Thymus (tissue), 11 donors: Measurements from ENCODE around the gene JMJD6. TPM values are rescaled to one million over a fixed set of nuclear protein-coding genes. Genes with fewer than 3 reads are reported as not detected.
A peak's percentile ranks its signal among the peaks of the same experiment; 100 is the strongest.

Experiments
- DNase-seq, 9 donors: peaks; one replicate each; pipeline ENCODE4 v3.0.0-alpha.2; 2013; ENCODE audit warnings: low spot score in 9 of 9, low read depth in 6 of 9, missing footprints in 1 of 9
- H3K27ac ChIP-seq, 2 donors: one replicate each; pipeline ENCODE4 v1.5.1; 2013; ENCODE audit warnings: control low read depth in 1 of 2, low read depth in 1 of 2, low read length in 1 of 2, mild to moderate bottlenecking in 1 of 2, moderate library complexity in 1 of 2
- H3K27me3 ChIP-seq, 2 donors: one replicate each; pipeline ENCODE4 v1.5.1; 2013; ENCODE audit warnings: low read length in 1 of 2; ENCODE audit not compliant: control insufficient read depth in 2 of 2, insufficient read depth in 1 of 2
- H3K36me3 ChIP-seq, 2 donors: one replicate each; pipeline ENCODE4 v1.5.1; 2013; ENCODE audit warnings: low read length in 1 of 2, mild to moderate bottlenecking in 1 of 2, moderate library complexity in 1 of 2; ENCODE audit not compliant: control insufficient read depth in 2 of 2, insufficient read depth in 2 of 2
- H3K4me1 ChIP-seq, 2 donors: one replicate each; pipeline ENCODE4 v1.5.1; 2013; ENCODE audit warnings: low read length in 2 of 2; ENCODE audit not compliant: control insufficient read depth in 2 of 2, insufficient read depth in 2 of 2
- H3K4me3 ChIP-seq, 2 donors: one replicate each; pipeline ENCODE4 v1.5.1; 2013; ENCODE audit warnings: low read length in 2 of 2, control low read depth in 1 of 2, mild to moderate bottlenecking in 1 of 2
- H3K9me3 ChIP-seq, 2 donors: one replicate each; pipeline ENCODE4 v1.5.1; 2013; ENCODE audit warnings: low read length in 1 of 2, mild to moderate bottlenecking in 1 of 2; ENCODE audit not compliant: control insufficient read depth in 2 of 2, insufficient read depth in 1 of 2
- WGBS: extraction: QIAGEN DNeasy Blood & Tissue Kit; methylation state at CpG from one replicate; pipeline ENCODE4 v1.1.7; 2013; 5-methylcytosine and 5-hydroxymethylcytosine counted together
- polyA plus RNA-seq: library from polyadenylated mRNA; stranded (reverse); fragments of 200-250 nt; gene quantifications from one replicate; pipeline ENCODE4 v1.2.3, GENCODE V29; 2013
- total RNA-seq: library from RNA; stranded (reverse); fragments of 120-200 nt; gene quantifications from one replicate; pipeline ENCODE4 v1.2.4, GENCODE V29; 2013
- donor health status: healthy.

The JMJD6 gene
- total and polyA plus RNA-seq, 2 donors, result 14.4 to 31.9 TPM

DNA sequence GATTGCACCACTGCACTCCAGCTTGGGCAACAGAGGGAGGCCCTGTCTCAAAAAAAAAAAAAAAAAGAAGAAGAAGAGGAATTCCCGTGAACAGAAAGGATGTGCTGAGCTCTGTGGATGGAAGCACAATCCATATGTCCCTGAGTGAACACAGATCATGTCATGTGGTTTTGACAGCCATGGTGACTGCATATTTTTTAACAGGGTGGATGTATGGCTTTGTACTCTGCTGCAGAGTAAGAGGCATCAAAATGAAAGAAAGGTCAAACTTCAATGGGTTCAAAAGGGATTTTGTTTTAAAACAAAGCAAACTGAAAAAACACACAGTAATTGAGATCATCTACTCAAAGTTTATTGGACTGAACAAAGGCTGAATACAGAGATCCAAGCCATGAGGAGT is 47.2 kb downstream of the JMJD6 start:
- Histone ChIP-seq H3K36me3 (no peaks in the 10 kb centered on the region), H3K27me3 (no peaks in the 10 kb centered on the region), H3K27ac (peak overlapping the region in 1 of 2 donors; percentile 43), H3K4me1 (peaks cover 24 to 67% of the 10 kb centered on the region in 2 donors), H3K9me3 (no peaks in the 10 kb centered on the region), H3K4me3 (no peak overlapping the region)
- peak in 1 of 9 donors; percentile 51 for DNase-seq
- 86% methylated on average over 1 of the region's 1 CpG for WGBS

- peak in 5 of 9 donors; percentile 29 to 79 (median 57) for DNase-seq
- Histone ChIP-seq H3K27ac (peak overlapping the region; percentile 43 to 53), H3K4me3 (no peak overlapping the region), H3K36me3 (no peaks in the 10 kb centered on the region), H3K9me3 (no peaks in the 10 kb centered on the region), H3K27me3 (no peaks in the 10 kb centered on the region), H3K4me1 (peaks cover 32 to 74% of the 10 kb centered on the region in 2 donors)
- 19% methylated on average over 12 of the region's 12 CpGs for WGBS
Measured at GRCh38 chr17:76678330-76678729, 48.1 kb downstream of the JMJD6 start.

GRCh38 chr17:76677406-76677805 is 49.0 kb downstream of the JMJD6 start:
- 91% methylated on average over 16 of the region's 16 CpGs for WGBS
- H3K4me3 ChIP-seq, result no peak overlapping the region
- H3K27me3 ChIP-seq, result no peaks in the 10 kb centered on the region
- no peaks in the 10 kb centered on the region for H3K9me3 ChIP-seq
- DNase-seq, result no peak
- H3K36me3 ChIP-seq, result no peaks in the 10 kb centered on the region
- H3K4me1 ChIP-seq, result peaks cover 41 to 77% of the 10 kb centered on the region in 2 donors
- H3K27ac ChIP-seq, result peak overlapping the region in 1 of 2 donors; percentile 37

- Histone ChIP-seq H3K9me3 (peaks cover 0 to 2% of the 10 kb centered on the region in 2 donors), H3K36me3 (no peaks in the 10 kb centered on the region), H3K27ac (no peak overlapping the region), H3K4me3 (no peak overlapping the region), H3K27me3 (no peaks in the 10 kb centered on the region), H3K4me1 (peaks cover 44 to 73% of the 10 kb centered on the region in 2 donors)
- DNase-seq, result no peak
- 98% methylated on average over 6 of the region's 6 CpGs for WGBS
Measured at GRCh38 chr17:76676629-76677028, 49.8 kb downstream of the JMJD6 start.

DNA sequence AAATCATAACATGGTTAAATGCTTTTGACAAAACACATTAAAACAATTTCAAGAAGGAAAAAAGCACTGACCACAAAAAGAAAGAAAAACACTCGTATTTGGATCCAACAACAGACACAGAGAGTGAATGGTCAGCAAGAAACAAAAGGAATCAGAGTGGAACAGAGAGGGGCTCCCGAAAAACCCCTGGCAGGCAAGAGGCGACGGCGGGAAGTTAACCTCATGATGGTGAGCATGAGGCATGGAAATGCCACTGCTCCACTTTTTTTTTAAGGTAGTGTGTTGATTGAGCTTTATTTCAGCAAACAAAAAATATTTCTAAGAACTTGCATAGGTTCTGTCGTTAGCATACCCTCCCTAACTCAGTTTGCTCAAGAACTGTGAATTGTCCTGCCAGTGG is 50.8 kb downstream of the JMJD6 start:
- H3K9me3 ChIP-seq, result peaks cover 0 to 2% of the 10 kb centered on the region in 2 donors
- H3K4me1 ChIP-seq, result peaks cover 44 to 72% of the 10 kb centered on the region in 2 donors
- DNase-seq, result no peak
- no peaks in the 10 kb centered on the region for H3K36me3 ChIP-seq
- 93% methylated on average over 6 of the region's 6 CpGs for whole genome bisulfite sequencing
- no peaks in the 10 kb centered on the region for H3K27me3 ChIP-seq
- H3K4me3 ChIP-seq, result no peak overlapping the region
- no peak overlapping the region for H3K27ac ChIP-seq

GRCh38 chr17:76674600-76674999 is 51.8 kb downstream of the JMJD6 start:
- Histone ChIP-seq H3K27ac (no peak overlapping the region), H3K4me3 (no peak overlapping the region), H3K4me1 (peaks cover 50 to 77% of the 10 kb centered on the region in 2 donors), H3K27me3 (no peaks in the 10 kb centered on the region), H3K36me3 (no peaks in the 10 kb centered on the region), H3K9me3 (peaks cover 0 to 2% of the 10 kb centered on the region in 2 donors)
- no peak for DNase-seq
- 99% methylated on average over 5 of the region's 5 CpGs for WGBS

GRCh38 chr17:76673729-76674128 is 52.7 kb downstream of the JMJD6 start:
- Histone ChIP-seq H3K4me1 (peaks cover 45 to 72% of the 10 kb centered on the region in 2 donors), H3K27me3 (no peaks in the 10 kb centered on the region), H3K9me3 (peaks cover 0 to 2% of the 10 kb centered on the region in 2 donors), H3K27ac (peak overlapping the region in 1 of 2 donors; percentile 100), H3K4me3 (no peak overlapping the region), H3K36me3 (no peaks in the 10 kb centered on the region)
- WGBS, result 85% methylated on average over 5 of the region's 5 CpGs
- no peak for DNase-seq

DNA sequence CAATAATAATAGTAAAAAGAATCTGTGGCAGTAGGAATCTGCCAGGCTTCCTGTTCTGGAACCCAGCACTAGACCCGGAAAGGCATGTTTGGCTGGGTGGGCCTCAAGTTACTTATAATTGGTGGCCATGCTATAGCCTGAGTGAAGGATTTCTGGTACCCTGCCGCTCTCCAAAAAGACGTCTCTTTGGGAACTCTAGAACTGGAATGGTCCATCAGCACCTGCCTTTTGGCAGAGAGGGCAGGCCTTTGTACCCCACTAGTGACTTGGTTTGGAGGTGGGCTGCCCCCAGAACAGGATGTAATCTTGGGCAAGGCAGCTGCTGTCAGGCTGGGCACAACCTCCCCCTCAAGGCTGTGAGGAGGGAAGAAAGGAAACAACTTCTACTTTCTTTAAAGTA is 53.5 kb downstream of the JMJD6 start:
- peak in 2 of 9 donors; percentile 49 to 72 for DNase-seq
- Histone ChIP-seq H3K27me3 (no peaks in the 10 kb centered on the region), H3K36me3 (no peaks in the 10 kb centered on the region), H3K27ac (peak overlapping the region; percentile 73 to 100), H3K9me3 (peaks cover 0 to 2% of the 10 kb centered on the region in 2 donors), H3K4me3 (peak overlapping the region in 1 of 2 donors; percentile 83), H3K4me1 (peaks cover 40 to 63% of the 10 kb centered on the region in 2 donors)
- WGBS, result 76% methylated on average over 3 of the region's 3 CpGs

DNA sequence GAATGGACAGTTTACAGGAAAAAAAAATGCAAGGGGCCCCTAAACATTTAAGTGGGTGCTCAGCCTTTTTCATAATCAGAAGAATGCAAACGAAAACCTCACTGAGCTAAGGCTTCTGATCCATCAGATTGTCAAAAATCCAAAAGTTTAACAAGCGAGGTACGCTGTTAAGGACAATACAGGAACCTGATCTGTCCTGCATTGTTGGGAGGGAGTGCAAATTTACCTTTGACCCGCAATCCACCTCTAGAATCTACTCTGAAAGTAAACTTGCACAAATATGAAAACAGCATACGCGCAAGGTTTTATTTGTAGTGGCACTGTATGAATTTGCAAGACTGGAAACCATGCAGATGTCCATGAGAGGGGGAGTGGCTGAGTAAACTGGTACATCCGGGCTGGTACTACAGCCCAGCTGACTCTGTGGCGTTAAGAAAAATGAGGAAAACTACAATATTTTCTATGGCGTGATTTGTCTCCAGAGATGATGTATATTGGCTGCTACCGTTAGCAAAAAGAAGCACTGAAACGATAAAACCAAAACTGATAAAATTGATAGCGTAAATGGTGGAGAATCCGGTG is 54.0 kb downstream of the JMJD6 start:
- Histone ChIP-seq H3K36me3 (no peaks in the 10 kb centered on the region), H3K27ac (peak overlapping the region; percentile 99 to 100), H3K27me3 (no peaks in the 10 kb centered on the region), H3K9me3 (peaks cover 0 to 2% of the 10 kb centered on the region in 2 donors), H3K4me1 (peaks cover 35 to 58% of the 10 kb centered on the region in 2 donors), H3K4me3 (peak overlapping the region; percentile 83 to 97)
- peak in 2 of 9 donors; percentile 36 to 56 for DNase-seq
- 55% methylated on average over 13 of the region's 13 CpGs for WGBS
